NCI-H69 (cell line): ENCODE data around the gene CT47C1.

ENCODE experiments used
- DNase-seq: peaks from one replicate; lab custom pipeline; 2025; lab: John Stamatoyannopoulos, UW

CT47C1 gene

DNA sequence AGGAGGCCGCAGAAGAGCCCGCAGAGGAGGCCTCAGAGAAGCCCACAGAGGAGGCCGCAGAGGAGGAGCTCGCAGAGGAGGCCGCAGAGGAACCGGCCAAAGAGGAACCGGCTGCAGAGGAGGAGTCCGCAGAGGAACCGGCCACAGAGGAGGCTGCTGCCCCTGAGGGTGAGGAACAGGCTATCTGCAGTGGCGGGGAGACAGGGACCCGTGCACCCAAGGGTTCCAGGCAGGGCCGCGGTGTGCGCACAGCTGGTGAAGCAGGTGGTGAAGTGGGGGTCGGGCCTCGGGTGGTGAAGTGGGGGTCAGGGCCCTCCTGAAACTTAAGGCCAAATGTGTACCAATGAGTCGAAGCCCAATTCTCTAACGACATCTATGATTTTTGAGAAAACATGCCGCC is 1.1 kb downstream of the CT47C1 start:
- no peak for DNase-seq

DNA sequence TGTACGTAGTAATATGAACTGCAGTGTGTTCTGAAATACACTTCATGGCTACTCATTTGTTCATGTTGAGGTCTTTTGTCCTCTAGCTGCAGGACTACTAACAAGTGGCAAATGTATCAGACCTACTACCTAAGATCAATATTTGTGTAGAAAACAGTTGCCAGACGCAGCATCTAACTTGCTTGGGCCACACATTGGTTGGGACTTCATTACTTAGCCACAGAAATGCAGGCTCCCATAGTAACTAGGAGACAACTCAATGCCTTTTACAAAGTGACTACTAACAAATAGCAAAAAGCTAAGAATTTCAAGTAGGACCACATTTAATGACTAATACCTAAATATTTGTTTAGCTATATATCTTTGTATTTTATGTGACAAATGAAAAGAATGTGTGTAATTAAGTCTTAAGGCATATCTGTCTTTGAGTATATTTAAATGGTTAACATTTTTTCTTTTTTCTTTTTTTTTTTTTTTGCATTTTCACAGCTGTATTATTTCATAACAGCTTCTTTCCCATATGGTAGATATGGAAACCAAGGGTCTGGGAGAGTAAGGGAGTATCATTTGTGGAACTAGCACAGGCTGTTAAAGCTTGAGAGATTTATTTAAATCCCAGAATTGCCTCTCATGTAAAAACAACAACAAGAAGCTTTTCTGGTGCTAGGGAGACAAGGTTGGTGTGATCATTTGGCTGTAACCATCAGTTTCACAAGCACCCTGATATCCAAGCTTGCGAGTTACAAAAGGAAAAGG is 2.7 kb downstream of the CT47C1 start:
- no peak for DNase-seq

DNA sequence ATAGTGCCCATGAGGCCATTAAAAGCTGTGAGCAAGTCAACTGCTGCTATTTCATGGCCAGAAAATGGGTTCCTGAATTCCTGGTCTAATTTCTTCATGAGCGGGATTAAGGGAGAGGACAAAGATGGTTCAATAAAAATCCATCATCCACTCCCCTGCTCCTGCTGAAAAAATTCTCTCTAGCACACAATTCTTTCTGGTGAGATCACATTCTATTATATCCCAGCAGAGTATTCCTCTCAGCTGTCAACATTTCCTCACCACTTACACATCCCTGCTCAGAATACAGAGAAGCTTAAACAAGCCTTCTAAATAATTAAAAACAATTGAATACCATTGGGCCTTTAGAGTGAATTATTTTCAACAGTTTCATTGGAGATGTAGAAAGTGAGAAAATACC is 9.5 kb downstream of the CT47C1 start:
- DNase-seq: no peak

DNA sequence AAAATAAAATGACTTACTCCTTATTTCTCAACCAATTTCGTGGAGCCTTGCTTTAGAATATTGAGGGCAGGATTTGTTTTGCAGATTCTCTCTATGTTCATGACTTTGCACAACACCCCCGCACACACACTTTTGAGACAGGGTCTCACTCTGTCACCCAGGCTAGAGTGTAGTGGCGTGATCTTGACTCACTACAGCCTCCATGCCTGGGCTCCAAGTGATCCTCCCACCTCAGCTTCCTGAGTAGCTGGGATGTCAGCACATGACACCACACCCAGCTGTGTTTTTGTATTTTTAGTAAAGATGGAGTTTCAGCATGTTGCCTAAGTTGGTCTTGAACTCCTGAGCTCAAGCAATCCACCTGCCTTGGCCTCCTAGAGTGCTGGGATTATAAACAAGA is 12.0 kb downstream of the CT47C1 start:
- no peak for DNase-seq

DNA sequence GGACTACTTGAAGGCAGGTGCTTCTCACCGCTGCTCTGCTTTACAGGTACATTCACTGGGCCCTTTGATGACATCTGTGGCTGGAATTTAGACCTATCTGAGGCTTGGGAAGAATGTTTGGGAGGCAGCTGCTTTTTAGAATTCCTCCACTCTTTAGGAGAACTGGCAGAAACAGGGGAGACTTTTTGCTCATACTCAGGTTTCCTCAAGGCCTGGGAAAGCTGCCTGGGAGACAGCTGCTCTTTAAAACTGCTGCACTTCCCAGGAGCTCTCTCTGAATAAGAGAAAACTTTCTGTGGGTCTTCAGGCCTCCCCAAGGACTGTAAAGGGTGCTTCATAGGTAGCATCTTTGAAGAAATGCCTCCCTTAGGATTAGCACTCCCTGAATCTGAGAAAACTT is 14.3 kb downstream of the CT47C1 start:
- no peak for DNase-seq

DNA sequence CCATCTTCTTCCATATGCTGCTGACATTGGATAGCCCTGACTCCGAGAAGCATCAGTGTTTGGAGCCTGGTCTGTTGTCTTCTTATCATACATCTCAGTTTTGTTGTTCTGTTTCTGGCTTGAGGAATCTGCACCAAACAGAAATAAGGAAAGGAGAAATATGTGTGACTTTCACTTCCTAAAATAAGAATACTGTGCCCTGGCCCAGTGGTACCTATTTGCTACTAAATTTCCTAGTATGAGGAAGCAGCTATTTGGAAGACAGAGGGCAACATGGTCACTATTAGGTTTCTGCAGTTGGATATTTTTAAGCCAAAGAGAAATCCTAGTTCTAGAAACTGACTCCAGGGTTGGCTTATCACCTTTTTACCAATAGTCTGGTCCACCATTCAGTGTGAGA is 16.8 kb downstream of the CT47C1 start:
- DNase-seq: no peak

DNA sequence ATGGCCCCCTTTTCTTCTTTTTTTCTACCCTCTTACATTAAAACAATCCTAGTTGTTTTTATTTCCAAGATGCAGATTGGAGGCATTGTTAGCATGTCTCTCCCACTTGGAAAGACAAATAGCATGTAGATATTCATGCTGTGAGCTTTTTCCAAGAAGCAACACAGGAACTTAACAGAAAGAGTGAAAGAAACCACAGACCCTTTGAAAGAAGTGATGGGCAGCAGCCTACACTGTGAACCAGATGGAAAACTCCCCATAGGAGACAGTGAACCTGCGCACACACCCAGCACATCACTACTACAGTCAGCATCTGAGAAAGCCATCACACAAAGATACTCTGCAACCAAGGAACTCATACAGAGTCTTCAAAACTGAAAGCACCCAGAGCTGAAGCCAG is 17.8 kb downstream of the CT47C1 start:
- DNase-seq: no peak

DNA sequence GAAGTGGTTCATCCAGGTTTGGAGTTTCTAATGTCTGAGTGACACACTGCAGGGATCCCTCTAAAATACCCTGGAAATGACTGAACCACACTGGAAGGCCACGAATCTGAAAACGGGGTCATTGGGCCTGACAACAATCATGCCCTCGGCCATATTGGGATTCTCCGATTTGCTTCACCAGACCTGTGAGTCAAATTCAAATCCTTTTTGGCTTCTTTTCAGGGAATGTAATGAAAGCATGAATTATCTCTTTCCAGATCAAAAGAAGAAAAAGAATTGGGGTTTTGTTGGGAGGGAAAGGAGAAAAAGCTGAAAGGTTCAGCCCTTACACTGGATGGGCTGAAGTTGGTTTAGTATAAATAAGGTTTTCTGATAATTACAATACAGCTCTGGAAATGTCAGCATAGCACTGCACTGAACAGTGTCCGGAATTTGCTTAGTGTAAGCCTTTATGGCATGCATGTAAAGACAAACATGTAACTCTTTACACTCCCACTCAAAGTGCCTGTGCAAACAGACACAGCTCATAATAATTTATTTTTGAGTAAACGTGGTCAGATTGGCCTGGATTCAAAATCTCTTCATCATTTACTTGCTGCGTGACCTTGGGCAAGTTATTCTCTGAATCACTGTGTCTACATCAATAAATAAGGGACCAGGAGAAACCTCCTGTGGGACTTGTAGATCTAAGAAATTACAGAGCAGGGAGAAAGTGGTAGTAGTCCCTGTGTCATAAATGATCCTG is 21.4 kb downstream of the CT47C1 start:
- DNase-seq: peak; percentile 59

DNA sequence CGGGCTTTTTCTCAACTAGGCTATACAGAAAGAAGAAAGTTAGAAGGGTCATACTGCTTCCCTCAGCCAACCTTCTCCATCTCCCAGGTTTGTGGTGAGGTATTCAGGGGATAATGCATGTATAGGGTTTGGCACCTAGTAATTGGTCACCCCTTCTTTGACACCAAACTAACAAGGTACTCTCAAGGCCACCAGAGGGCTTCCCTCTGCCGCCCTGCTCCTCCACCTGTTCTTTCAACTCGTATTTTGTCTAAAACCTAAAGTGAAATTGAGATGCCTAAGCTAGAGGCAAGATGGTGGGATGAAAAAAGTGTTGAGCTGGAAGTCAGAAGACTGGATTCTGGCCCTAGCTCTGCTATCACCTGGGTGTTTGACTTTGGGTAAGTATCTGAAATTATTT is 22.0 kb downstream of the CT47C1 start:
- DNase-seq: no peak

DNA sequence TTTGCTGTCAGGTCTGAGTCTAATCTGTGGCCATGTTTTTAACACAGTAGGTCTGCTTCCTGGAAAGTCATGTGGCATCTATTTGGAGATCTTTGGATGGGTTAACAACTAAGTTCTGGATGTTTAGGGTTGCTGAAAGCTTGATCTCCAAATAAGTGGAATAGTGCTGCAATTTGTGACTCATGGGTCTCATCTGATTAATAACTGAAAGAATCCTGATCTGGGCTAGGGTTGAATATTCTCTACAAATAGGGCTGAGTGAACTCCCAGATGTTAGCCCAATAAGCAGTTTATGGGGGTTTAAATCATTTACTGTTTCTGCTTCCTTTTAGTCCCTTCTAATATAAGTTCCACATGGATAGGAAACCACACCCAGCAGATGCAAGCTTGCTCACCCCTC is 23.1 kb downstream of the CT47C1 start:
- no peak for DNase-seq

DNA sequence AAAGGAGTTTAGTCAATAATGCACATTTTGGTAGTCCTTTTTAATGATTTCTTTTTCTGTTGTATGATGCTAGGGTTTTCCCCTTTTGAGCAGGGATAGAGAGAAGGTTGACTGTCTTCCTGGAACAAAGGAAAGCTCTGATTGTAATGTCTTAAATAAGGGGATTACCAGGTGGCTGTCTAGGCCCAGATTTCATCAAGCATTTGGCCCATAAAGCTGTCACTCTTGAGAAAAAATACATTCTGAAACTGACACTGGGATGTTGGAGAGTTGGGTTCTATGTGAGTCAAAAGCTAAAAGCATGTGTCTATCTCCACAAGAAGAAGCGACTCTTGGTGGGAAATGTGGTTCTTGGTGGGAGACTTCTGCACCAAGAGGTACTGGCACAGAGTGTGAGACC is 28.4 kb downstream of the CT47C1 start:
- DNase-seq: no peak

DNA sequence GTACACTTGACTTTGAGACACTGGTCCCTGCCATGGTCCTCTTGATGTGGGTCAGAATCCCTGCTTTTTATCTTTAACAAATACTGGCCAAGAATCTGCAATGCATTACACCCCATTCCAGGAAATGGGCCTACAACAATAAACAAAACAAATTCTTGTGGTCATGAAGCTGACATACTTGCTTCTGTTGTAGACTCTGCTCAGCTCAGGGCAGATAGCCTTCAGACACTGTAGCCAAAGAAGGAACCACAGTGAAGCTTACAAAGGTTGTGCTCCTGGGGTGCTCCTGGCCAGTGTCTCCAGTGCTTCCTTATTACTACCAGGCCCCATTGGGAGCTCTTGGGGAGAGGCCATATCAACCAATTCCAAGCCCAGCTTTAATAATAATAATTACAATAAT is 33.0 kb downstream of the CT47C1 start:
- DNase-seq: no peak

DNA sequence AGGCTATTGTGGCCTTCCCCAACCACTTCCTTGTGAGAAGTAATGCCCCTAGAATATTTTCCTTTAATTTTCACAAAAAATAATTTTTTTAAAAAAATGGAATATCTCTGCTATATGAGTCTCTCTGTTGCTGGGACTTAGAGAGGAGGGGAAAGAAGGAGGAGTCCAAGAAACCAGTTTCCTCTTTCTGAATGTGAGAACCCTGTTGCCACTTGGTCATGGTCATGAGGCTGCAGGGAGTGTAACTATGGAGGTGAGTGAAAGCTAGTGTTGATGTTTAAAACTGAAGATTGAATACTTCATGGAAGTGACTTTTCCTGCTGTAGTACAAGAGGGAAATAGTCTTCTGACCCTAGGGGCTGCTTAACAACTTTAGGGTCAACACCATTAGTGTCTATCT is 34.4 kb downstream of the CT47C1 start:
- DNase-seq: no peak

DNA sequence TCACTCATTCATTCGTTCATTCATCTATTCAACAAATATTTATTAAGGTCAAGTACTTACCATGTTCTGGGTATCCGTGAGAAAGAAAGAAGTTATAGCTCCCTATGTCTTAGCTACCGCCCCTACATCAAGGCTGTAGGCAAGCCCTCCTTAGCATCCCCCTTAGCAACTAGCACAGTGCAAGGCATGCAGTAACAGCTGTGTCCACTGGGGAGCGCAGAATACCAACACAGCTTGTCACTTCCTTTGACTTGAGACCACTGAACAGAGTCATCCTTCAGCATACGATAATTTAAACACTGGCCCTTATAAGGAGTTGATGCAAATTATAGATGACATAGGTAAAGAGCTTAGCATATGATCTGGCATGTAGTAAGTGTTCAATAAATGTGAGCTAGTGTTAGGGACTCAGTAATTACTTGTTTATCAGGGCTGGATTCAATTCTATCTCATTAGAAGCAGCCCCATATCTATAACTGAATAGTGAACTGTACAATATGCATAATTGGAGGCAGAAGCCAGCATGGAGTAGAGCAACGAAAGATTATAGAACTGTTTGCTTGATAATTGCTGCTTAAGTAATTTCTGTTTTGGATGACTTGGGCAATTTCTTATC is 46.1 kb downstream of the CT47C1 start:
- peak; percentile 46 for DNase-seq

DNA sequence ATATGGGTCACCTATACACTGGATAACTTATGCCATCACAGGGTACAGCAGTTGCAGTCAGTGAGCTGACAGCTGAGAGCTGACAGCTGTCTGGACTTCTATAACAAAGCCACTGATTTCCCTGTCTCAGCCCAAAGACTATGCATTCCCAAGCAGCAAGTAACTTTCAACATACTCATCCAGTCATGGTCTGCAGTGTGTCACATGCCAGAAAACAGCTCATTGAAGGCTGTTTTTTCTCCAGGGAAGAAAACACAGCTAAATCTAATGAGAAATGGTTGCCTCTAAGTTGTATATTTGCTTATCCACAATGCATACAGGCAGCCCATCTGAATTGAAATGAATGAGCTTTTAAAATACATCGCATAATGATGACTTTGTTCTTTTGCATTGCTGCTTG is 48.5 kb downstream of the CT47C1 start:
- DNase-seq: no peak
